Endothelial cell of umbilical vein (primary cell): ENCODE results near the gene ATP6V0C. TPM values are rescaled to one million over a fixed set of nuclear protein-coding genes. Genes with fewer than 3 reads are reported as not detected.

Source experiments
- BruUV-seq: library from RNA; stranded (reverse); fragments of 400-500 nt; replicated peaks from 2 replicates; lab custom pipeline; 2021; lab: Mats Ljungman, UMichigan
- CTCF ChIA-PET: fragments of 300-600, 350-600 bp; sonication (Branson Sonifier 250); formaldehyde crosslinking; loops from one replicate; lab custom pipeline; 2021; ENCODE audit warnings: antibody characterized with exemption, inconsistent platforms; lab: Charles Lee
- POLR2A ChIA-PET: fragments of 300-600, 350-600 bp; sonication (Branson Sonifier 250); formaldehyde crosslinking; loops from one replicate; lab custom pipeline; 2021; ENCODE audit warnings: antibody characterized with exemption, inconsistent platforms; lab: Charles Lee
- DNase-seq: peaks from one replicate; pipeline ENCODE4 v3.0.0-alpha.2; 2011; ENCODE audit warnings: low read depth, low spot score
- FAIRE-seq: peaks from 2 replicates; lab custom pipeline; 2011; peaks lifted over from hg19 to GRCh38; lab: Jason Lieb, UNC
- H2AFZ ChIP-seq: 2 replicates; pipeline ENCODE4 v1.6.0; 2012; ENCODE audit warnings: low read depth, low read length, control low read depth, inconsistent platforms
- H3K27ac ChIP-seq: 2 replicates; pipeline ENCODE4 v1.5.1; 2011; ENCODE audit warnings: low read depth, mild to moderate bottlenecking, control low read depth, low read length, moderate library complexity; ENCODE audit not compliant: insufficient read depth
- H3K27me3 ChIP-seq, 2 experiments: 2 replicates each; pipeline versions ENCODE4 v1.6.0 to v1.6.1; 2011; ENCODE audit warnings: low read length in 2 of 2, mixed read lengths in 1 of 2; ENCODE audit not compliant: control insufficient read depth in 2 of 2, insufficient read depth in 2 of 2
- H3K36me3 ChIP-seq, 2 experiments: 2 replicates in 1 of 2; 3 replicates in 1 of 2; pipeline ENCODE4 v1.5.1; 2011; ENCODE audit warnings: low read length in 2 of 2, mild to moderate bottlenecking in 1 of 2, moderate library complexity in 1 of 2; ENCODE audit not compliant: control insufficient read depth in 2 of 2, insufficient read depth in 2 of 2; ENCODE audit errors: extremely low read depth in 1 of 2
- H3K4me1 ChIP-seq: 3 replicates; pipeline ENCODE4 v1.5.1; 2011; ENCODE audit warnings: mild to moderate bottlenecking, low read length; ENCODE audit not compliant: control insufficient read depth, insufficient read depth; ENCODE audit errors: extremely low read depth
- H3K4me2 ChIP-seq: 2 replicates; pipeline ENCODE4 v1.6.1; 2011; ENCODE audit warnings: low read length, control low read depth, mixed read lengths; ENCODE audit not compliant: insufficient read depth
- H3K4me3 ChIP-seq, 3 experiments: fragments of 200-600 bp in 1 of 3; sonication (generic), shearing (Covaris generic) in 1 of 3; replicated peaks in 1 of 3; 2 replicates each; pipeline ENCODE4 v1.5.1; 2011 to 2016; ENCODE audit warnings: control low read depth in 3 of 3, low read length in 3 of 3, mild to moderate bottlenecking in 2 of 3, inconsistent platforms in 1 of 3, low read depth in 1 of 3, moderate library complexity in 1 of 3; ENCODE audit not compliant: insufficient read depth in 1 of 3
- H3K79me2 ChIP-seq: 2 replicates; pipeline ENCODE4 v1.6.0; 2012; ENCODE audit warnings: low read length, inconsistent platforms; ENCODE audit not compliant: control insufficient read depth, insufficient read depth
- H3K9ac ChIP-seq: replicated peaks from 2 replicates; pipeline ENCODE3; 2011; ENCODE audit warnings: low read length, control low read depth; ENCODE audit not compliant: insufficient read depth; ENCODE audit errors: extremely low read depth
- H3K9me1 ChIP-seq: replicated peaks from 3 replicates; pipeline ENCODE4 v1.6.0; 2011; ENCODE audit warnings: mild to moderate bottlenecking, low read length; ENCODE audit not compliant: control insufficient read depth, insufficient read depth; ENCODE audit errors: extremely low read depth
- H3K9me3 ChIP-seq: replicated peaks from 2 replicates; pipeline ENCODE4 v1.5.1; 2012; ENCODE audit warnings: low read length, inconsistent platforms; ENCODE audit not compliant: control insufficient read depth, insufficient read depth
- H4K20me1 ChIP-seq: replicated peaks from 2 replicates; pipeline ENCODE3; 2011; ENCODE audit warnings: mild to moderate bottlenecking, low read length; ENCODE audit not compliant: control insufficient read depth, insufficient read depth; ENCODE audit errors: extremely low read depth
- EZH2 ChIP-seq: IDR thresholded peaks from 2 replicates; pipeline ENCODE4 v1.6.1; 2012; ENCODE audit warnings: borderline replicate concordance, low read depth, mild to moderate bottlenecking, moderate library complexity, low read length, inconsistent platforms; ENCODE audit not compliant: severe bottlenecking
- FOS ChIP-seq: IDR thresholded peaks from 2 replicates; pipeline ENCODE4 v1.6.1; 2011; ENCODE audit warnings: mild to moderate bottlenecking, low read length, moderate library complexity, borderline replicate concordance; ENCODE audit not compliant: insufficient read depth
- GATA2 ChIP-seq: IDR thresholded peaks from 2 replicates; pipeline ENCODE4 v1.7.0; 2011; ENCODE audit warnings: low read depth, mild to moderate bottlenecking, moderate library complexity, mixed read lengths, low read length; ENCODE audit not compliant: insufficient read length, insufficient read depth
- JUN ChIP-seq: IDR thresholded peaks from 2 replicates; pipeline ENCODE4 v1.6.1; 2011; ENCODE audit warnings: borderline replicate concordance, low read depth; ENCODE audit not compliant: insufficient read length, insufficient read depth
- MAX ChIP-seq: IDR thresholded peaks from 2 replicates; pipeline ENCODE4 v1.6.1; 2011; ENCODE audit not compliant: insufficient read depth, insufficient read length
- MYC ChIP-seq: IDR thresholded peaks from one replicate; pipeline ENCODE4 v1.6.1; 2011; ENCODE audit warnings: mild to moderate bottlenecking, low read depth, low read length
- POLR2A ChIP-seq: IDR thresholded peaks from 2 replicates; pipeline ENCODE4 v1.6.1; 2012; ENCODE audit warnings: low read depth, mild to moderate bottlenecking, control low read depth, low read length
- POLR2AphosphoS5 ChIP-seq: IDR thresholded peaks from 2 replicates; pipeline ENCODE4 v1.6.1; 2012; ENCODE audit warnings: low read depth, mild to moderate bottlenecking, control low read depth, low read length, moderate library complexity; ENCODE audit not compliant: insufficient read depth
- dilution Hi-C: fragments of 300-500 bp; cut with MboI; formaldehyde crosslinking; loops from one replicate; pipeline ENCODE4 v1.15.0; 2019; ENCODE audit warnings: low sequenced_read_pairs; ENCODE audit not compliant: extremely low pct_ligation_motif_present
- intact Hi-C: fragments of 100-400 bp; cut with micrococcal nuclease; formaldehyde crosslinking; loops from one replicate; pipeline ENCODE4 v1.10.0; 2022
- polyA plus RNA-seq, 4 experiments: library from polyadenylated mRNA; depleted of rRNA in 3 of 4; stranded (reverse) in 3 of 4; unstranded in 1 of 4; fragments of >200 nt; gene quantifications; 2 replicates each; pipeline versions ENCODE4 v1.2.1 to v1.2.3, GENCODE V29; 2011 to 2012; ENCODE audit warnings: missing spikeins in 1 of 4
- total RNA-seq: library from RNA; stranded (reverse); gene quantifications from 2 replicates; pipeline ENCODE4 v1.2.3, GENCODE V29; 2021
- TF ChIP-seq, protein P1 (sequence below), 2 donors: IDR thresholded peaks; 1 replicate in 1 of 2; 2 replicates in 1 of 2; pipeline ENCODE4 v1.5.1; 2011; ENCODE audit warnings: low read length in 2 of 2, mild to moderate bottlenecking in 2 of 2, moderate library complexity in 2 of 2, control low read depth in 1 of 2, inconsistent platforms in 1 of 2, low read depth in 1 of 2; ENCODE audit not compliant: insufficient read depth in 1 of 2; ENCODE audit errors: extremely low read depth in 1 of 2

The ATP6V0C gene
- total and polyA plus RNA-seq, 2 donors (not counting 3 experiments of a cell fraction or from before 2014, with no cell fraction given) = 146 to 194 TPM

- intact Hi-C loops = loop anchor here (2.0 kb wide), 1 partner anchor 67 kb away; no protein-coding TSS in a partner anchor
- Histone ChIP-seq H3K9ac (no peak overlapping the region), H3K79me2 (peaks cover 18% of the 10 kb centered on the region), H3K27me3 (no peaks in the 10 kb centered on the region), H3K4me1 (peaks cover 24% of the 10 kb centered on the region), H2AFZ (no peak overlapping the region), H3K4me3 (no peak overlapping the region), H3K9me3 (no peaks in the 10 kb centered on the region), H3K9me1 (no peaks in the 10 kb centered on the region), H3K36me3 (no peaks in the 10 kb centered on the region), H3K27ac (no peak overlapping the region), H4K20me1 (no peaks in the 10 kb centered on the region), H3K4me2 (no peak overlapping the region)
- POLR2A ChIA-PET = no interaction called here
- FAIRE-seq = no peak
- CTCF ChIA-PET = no interaction called here
- no peak for DNase-seq
- no TSS peak for BruUV-seq
- dilution Hi-C loops = no loop called here
- TF ChIP-seq EZH2 (no peak), MAX (no peak), MYC (no peak), POLR2AphosphoS5 (no peak), JUN (no peak), POLR2A (no peak), FOS (no peak), GATA2 (no peak)
- TF ChIP-seq, protein P1, sequence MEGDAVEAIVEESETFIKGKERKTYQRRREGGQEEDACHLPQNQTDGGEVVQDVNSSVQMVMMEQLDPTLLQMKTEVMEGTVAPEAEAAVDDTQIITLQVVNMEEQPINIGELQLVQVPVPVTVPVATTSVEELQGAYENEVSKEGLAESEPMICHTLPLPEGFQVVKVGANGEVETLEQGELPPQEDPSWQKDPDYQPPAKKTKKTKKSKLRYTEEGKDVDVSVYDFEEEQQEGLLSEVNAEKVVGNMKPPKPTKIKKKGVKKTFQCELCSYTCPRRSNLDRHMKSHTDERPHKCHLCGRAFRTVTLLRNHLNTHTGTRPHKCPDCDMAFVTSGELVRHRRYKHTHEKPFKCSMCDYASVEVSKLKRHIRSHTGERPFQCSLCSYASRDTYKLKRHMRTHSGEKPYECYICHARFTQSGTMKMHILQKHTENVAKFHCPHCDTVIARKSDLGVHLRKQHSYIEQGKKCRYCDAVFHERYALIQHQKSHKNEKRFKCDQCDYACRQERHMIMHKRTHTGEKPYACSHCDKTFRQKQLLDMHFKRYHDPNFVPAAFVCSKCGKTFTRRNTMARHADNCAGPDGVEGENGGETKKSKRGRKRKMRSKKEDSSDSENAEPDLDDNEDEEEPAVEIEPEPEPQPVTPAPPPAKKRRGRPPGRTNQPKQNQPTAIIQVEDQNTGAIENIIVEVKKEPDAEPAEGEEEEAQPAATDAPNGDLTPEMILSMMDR (IDR thresholded peaks at IDR 0.05; ENCODE audit: extremely low read depth in 1 of 2, insufficient read depth in 1 of 2, low read depth in 1 of 2, low read length in 2 of 2) = no peak
These were observed 21.9 kb downstream of the ATP6V0C start for GRCh38 chr16:2535625-2536013.
